ENCODE data around the gene TBC1D1.

The TBC1D1 gene

DNA sequence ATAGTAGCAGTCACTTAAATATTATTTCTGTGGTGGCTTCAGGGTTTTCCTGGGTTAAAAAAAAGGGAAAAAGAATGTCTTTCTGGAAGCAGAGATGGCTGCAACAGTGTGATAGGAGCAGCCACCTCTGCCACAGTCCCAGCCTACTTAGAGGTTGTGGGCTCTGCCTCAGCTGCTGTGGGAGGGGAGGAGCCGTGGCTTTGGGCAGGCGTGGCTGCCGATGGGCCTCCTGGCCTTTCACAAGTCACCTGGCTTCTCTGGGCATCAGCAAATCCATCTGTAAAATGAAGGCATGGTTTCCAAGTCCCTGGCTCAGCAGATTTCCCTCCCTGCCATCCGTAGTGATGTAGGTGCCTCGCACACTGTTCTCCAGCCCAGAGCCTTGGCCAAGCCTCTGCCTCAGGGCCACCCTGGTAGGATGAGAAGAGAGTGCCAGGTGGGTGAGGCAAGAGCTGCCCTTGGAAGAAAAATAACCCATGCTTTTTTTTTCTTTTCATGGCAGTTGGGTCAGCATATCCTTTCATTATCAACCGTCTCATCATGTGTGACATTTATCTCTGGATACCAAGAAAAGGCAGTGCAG, 135.4 kb downstream of the TBC1D1 start (continued):
- TF ChIP-seq, protein P1, sequence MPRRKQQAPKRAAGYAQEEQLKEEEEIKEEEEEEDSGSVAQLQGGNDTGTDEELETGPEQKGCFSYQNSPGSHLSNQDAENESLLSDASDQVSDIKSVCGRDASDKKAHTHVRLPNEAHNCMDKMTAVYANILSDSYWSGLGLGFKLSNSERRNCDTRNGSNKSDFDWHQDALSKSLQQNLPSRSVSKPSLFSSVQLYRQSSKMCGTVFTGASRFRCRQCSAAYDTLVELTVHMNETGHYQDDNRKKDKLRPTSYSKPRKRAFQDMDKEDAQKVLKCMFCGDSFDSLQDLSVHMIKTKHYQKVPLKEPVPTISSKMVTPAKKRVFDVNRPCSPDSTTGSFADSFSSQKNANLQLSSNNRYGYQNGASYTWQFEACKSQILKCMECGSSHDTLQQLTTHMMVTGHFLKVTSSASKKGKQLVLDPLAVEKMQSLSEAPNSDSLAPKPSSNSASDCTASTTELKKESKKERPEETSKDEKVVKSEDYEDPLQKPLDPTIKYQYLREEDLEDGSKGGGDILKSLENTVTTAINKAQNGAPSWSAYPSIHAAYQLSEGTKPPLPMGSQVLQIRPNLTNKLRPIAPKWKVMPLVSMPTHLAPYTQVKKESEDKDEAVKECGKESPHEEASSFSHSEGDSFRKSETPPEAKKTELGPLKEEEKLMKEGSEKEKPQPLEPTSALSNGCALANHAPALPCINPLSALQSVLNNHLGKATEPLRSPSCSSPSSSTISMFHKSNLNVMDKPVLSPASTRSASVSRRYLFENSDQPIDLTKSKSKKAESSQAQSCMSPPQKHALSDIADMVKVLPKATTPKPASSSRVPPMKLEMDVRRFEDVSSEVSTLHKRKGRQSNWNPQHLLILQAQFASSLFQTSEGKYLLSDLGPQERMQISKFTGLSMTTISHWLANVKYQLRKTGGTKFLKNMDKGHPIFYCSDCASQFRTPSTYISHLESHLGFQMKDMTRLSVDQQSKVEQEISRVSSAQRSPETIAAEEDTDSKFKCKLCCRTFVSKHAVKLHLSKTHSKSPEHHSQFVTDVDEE (CRISPR knock-in tag; IDR thresholded peaks at IDR 0.05), result no peak
- TF ChIP-seq ZFP30 (CRISPR knock-in tag; IDR thresholded peaks at IDR 0.05) (no peak), TCF4 (CRISPR knock-in tag; IDR thresholded peaks at IDR 0.05; ENCODE audit: borderline replicate concordance) (no peak), ZNF8 (CRISPR knock-in tag; IDR thresholded peaks at IDR 0.05) (no peak), ZNF70 (CRISPR knock-in tag; IDR thresholded peaks at IDR 0.05) (no peak), PPARA (CRISPR knock-in tag; IDR thresholded peaks at IDR 0.05; ENCODE audit: borderline replicate concordance) (no peak), RARB (CRISPR knock-in tag; IDR thresholded peaks at IDR 0.05) (no peak), GLIS3 (CRISPR knock-in tag; IDR thresholded peaks at IDR 0.05) (no peak)

DNA sequence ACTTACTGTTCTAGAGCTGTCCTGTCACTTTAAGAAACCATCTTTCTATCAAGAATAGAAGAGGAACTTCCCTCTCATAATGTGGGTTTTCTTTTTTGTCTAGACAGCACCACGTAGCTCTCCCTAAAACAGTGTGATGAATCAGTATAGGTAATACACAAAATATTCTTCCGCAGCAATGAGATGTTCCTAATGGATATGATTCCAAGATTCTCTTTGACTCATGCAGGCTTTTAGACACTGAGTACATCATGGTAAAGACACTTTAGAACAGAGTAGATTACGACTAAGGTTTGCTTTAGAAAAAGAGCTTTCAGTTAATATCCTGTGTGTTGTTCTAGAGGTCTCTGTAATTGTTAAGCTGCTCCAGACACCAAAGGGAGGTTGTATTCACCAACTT, 139.1 kb downstream of the TBC1D1 start:
- no peak for ATAC-seq
- TF ChIP-seq TOX (CRISPR knock-in tag; IDR thresholded peaks at IDR 0.05; ENCODE audit: borderline replicate concordance) (no peak), TCF4 (CRISPR knock-in tag; IDR thresholded peaks at IDR 0.05; ENCODE audit: borderline replicate concordance) (no peak), SNAI2 (CRISPR knock-in tag; IDR thresholded peaks at IDR 0.05) (no peak), PPARA (CRISPR knock-in tag; IDR thresholded peaks at IDR 0.05; ENCODE audit: borderline replicate concordance) (no peak), ZFP3 (CRISPR knock-in tag; IDR thresholded peaks at IDR 0.05) (no peak), ZNF70 (CRISPR knock-in tag; IDR thresholded peaks at IDR 0.05) (no peak), OSR1 (CRISPR knock-in tag; IDR thresholded peaks at IDR 0.05) (no peak), ZC3H10 (CRISPR knock-in tag; IDR thresholded peaks at IDR 0.05) (no peak), ZNF8 (CRISPR knock-in tag; IDR thresholded peaks at IDR 0.05) (no peak), ARNTL (CRISPR knock-in tag; IDR thresholded peaks at IDR 0.05; ENCODE audit: borderline replicate concordance, low read depth) (no peak), CSDC2 (CRISPR knock-in tag; IDR thresholded peaks at IDR 0.05) (no peak), GLIS3 (CRISPR knock-in tag; IDR thresholded peaks at IDR 0.05) (no peak), BACH2 (CRISPR knock-in tag; IDR thresholded peaks at IDR 0.05; ENCODE audit: borderline replicate concordance) (no peak)
- TF ChIP-seq, protein P2, sequence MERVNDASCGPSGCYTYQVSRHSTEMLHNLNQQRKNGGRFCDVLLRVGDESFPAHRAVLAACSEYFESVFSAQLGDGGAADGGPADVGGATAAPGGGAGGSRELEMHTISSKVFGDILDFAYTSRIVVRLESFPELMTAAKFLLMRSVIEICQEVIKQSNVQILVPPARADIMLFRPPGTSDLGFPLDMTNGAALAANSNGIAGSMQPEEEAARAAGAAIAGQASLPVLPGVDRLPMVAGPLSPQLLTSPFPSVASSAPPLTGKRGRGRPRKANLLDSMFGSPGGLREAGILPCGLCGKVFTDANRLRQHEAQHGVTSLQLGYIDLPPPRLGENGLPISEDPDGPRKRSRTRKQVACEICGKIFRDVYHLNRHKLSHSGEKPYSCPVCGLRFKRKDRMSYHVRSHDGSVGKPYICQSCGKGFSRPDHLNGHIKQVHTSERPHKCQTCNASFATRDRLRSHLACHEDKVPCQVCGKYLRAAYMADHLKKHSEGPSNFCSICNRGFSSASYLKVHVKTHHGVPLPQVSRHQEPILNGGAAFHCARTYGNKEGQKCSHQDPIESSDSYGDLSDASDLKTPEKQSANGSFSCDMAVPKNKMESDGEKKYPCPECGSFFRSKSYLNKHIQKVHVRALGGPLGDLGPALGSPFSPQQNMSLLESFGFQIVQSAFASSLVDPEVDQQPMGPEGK (CRISPR knock-in tag; IDR thresholded peaks at IDR 0.05; ENCODE audit: borderline replicate concordance), result no peak
- TF ChIP-seq, protein P1 (CRISPR knock-in tag; IDR thresholded peaks at IDR 0.05), result no peak
- TF ChIP-seq, protein P3, sequence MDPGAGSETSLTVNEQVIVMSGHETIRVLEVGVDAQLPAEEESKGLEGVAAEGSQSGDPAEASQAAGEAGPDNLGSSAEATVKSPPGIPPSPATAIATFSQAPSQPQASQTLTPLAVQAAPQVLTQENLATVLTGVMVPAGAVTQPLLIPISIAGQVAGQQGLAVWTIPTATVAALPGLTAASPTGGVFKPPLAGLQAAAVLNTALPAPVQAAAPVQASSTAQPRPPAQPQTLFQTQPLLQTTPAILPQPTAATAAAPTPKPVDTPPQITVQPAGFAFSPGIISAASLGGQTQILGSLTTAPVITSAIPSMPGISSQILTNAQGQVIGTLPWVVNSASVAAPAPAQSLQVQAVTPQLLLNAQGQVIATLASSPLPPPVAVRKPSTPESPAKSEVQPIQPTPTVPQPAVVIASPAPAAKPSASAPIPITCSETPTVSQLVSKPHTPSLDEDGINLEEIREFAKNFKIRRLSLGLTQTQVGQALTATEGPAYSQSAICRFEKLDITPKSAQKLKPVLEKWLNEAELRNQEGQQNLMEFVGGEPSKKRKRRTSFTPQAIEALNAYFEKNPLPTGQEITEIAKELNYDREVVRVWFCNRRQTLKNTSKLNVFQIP (CRISPR knock-in tag; IDR thresholded peaks at IDR 0.05; ENCODE audit: borderline replicate concordance, low read depth), result no peak
- TF ChIP-seq, protein P4, sequence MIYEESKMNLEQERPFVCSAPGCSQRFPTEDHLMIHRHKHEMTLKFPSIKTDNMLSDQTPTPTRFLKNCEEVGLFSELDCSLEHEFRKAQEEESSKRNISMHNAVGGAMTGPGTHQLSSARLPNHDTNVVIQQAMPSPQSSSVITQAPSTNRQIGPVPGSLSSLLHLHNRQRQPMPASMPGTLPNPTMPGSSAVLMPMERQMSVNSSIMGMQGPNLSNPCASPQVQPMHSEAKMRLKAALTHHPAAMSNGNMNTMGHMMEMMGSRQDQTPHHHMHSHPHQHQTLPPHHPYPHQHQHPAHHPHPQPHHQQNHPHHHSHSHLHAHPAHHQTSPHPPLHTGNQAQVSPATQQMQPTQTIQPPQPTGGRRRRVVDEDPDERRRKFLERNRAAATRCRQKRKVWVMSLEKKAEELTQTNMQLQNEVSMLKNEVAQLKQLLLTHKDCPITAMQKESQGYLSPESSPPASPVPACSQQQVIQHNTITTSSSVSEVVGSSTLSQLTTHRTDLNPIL (CRISPR knock-in tag; IDR thresholded peaks at IDR 0.05; ENCODE audit: low read depth), result no peak
- TF ChIP-seq, protein P5, sequence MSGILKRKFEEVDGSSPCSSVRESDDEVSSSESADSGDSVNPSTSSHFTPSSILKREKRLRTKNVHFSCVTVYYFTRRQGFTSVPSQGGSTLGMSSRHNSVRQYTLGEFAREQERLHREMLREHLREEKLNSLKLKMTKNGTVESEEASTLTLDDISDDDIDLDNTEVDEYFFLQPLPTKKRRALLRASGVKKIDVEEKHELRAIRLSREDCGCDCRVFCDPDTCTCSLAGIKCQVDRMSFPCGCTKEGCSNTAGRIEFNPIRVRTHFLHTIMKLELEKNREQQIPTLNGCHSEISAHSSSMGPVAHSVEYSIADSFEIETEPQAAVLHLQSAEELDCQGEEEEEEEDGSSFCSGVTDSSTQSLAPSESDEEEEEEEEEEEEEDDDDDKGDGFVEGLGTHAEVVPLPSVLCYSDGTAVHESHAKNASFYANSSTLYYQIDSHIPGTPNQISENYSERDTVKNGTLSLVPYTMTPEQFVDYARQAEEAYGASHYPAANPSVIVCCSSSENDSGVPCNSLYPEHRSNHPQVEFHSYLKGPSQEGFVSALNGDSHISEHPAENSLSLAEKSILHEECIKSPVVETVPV (CRISPR knock-in tag; IDR thresholded peaks at IDR 0.05), result no peak
